GM12878 (cell line): Measurements from ENCODE around the gene ZCCHC3. TPM values are rescaled to one million over a fixed set of nuclear protein-coding genes. Genes with fewer than 3 reads are reported as not detected.

Experiments
- ATAC-seq: fragments of 200-7000 bp; cut with Tn5 transposase; 3 replicates; pipeline ENCODE4 v1.9.1; 2020; ENCODE audit warnings: mild to moderate bottlenecking, moderate library complexity
- BruUV-seq: library from RNA; stranded (reverse); fragments of 400-500 nt; replicated peaks from 2 replicates; lab custom pipeline; 2021; lab: Mats Ljungman, UMichigan
- CTCF ChIA-PET: fragments of 300-600 bp; sonication (Branson Sonifier 250); formaldehyde crosslinking; extraction: SDS; loops from one replicate; lab custom pipeline; 2021; ENCODE audit warnings: inconsistent platforms; lab: Yijun Ruan, JAX
- POLR2A ChIA-PET: fragments of 350-600 bp; formaldehyde crosslinking; extraction: SDS; loops from one replicate; lab custom pipeline; 2021; ENCODE audit warnings: inconsistent platforms; lab: Charles Lee
- RAD21 ChIA-PET: fragments of 300-600 bp; sonication (Branson Sonifier 250); formaldehyde crosslinking; loops from one replicate; lab custom pipeline; 2023; ENCODE audit warnings: antibody characterized with exemption; ENCODE audit not compliant: unreplicated experiment; lab: Charles Lee
- SMC1A ChIA-PET: fragments of 300-600 bp; sonication (Branson Sonifier 250); formaldehyde crosslinking; loops from one replicate; lab custom pipeline; 2023; ENCODE audit not compliant: unreplicated experiment, uncharacterized antibody; lab: Charles Lee
- DNase-seq: peaks from one replicate; pipeline ENCODE4 v3.0.0-alpha.2; 2011; ENCODE audit warnings: low read depth, low spot score
- FAIRE-seq: peaks from 3 replicates; lab custom pipeline; 2011; peaks lifted over from hg19 to GRCh38; lab: Jason Lieb, UNC
- H2AFZ ChIP-seq: 2 replicates; pipeline ENCODE4 v1.6.0; 2011; ENCODE audit warnings: low read depth, low read length, control low read depth; ENCODE audit not compliant: control insufficient read depth
- H3K27ac ChIP-seq: 2 replicates; pipeline ENCODE4 v1.5.1; 2011; ENCODE audit warnings: control low read depth; ENCODE audit not compliant: control insufficient read depth, insufficient read depth
- H3K27me3 ChIP-seq, 2 experiments: replicated peaks in 1 of 2; 2 replicates each; pipeline versions ENCODE4 v1.6.0 to v1.6.1; 2011; ENCODE audit warnings: low read length in 1 of 2; ENCODE audit not compliant: control insufficient read depth in 2 of 2, insufficient read depth in 2 of 2
- H3K36me3 ChIP-seq, 2 experiments: 2 replicates each; pipeline ENCODE4 v1.5.1; 2011; ENCODE audit warnings: low read length in 1 of 2; ENCODE audit not compliant: control insufficient read depth in 2 of 2, insufficient read depth in 2 of 2
- H3K4me1 ChIP-seq: 2 replicates; pipeline ENCODE4 v1.6.1; 2011; ENCODE audit warnings: mild to moderate bottlenecking, low read length, moderate library complexity, mixed read lengths; ENCODE audit not compliant: control insufficient read depth, insufficient read depth
- H3K4me2 ChIP-seq: 2 replicates; pipeline ENCODE4 v1.6.0; 2011; ENCODE audit warnings: control low read depth; ENCODE audit not compliant: control insufficient read depth, insufficient read depth
- H3K4me3 ChIP-seq: fragments of 200-600 bp; sonication (generic); 2 replicates; pipeline ENCODE4 v1.5.1; 2016
- H3K79me2 ChIP-seq: 2 replicates; pipeline ENCODE4 v1.6.0; 2011; ENCODE audit warnings: low read length; ENCODE audit not compliant: control insufficient read depth, insufficient read depth
- H3K9ac ChIP-seq: 2 replicates; pipeline ENCODE4 v1.8.0; 2011; ENCODE audit warnings: low read length, control low read depth, mixed read lengths; ENCODE audit not compliant: control insufficient read depth, insufficient read depth
- H3K9me3 ChIP-seq: replicated peaks from 3 replicates; pipeline ENCODE4 v1.5.1; 2011; ENCODE audit warnings: mild to moderate bottlenecking, low read length; ENCODE audit not compliant: control insufficient read depth, insufficient read depth
- H4K20me1 ChIP-seq: 2 replicates; pipeline ENCODE4 v1.6.0; 2011; ENCODE audit not compliant: control insufficient read depth, insufficient read depth
- CREB1 ChIP-seq: IDR thresholded peaks from 2 replicates; pipeline ENCODE4 v1.6.1; 2012; ENCODE audit warnings: low read depth, mild to moderate bottlenecking, inconsistent platforms
- EP300 ChIP-seq, 2 experiments: fragments of 150-350 bp in 1 of 2; IDR thresholded peaks; 2 replicates each; pipeline ENCODE4 v1.6.1; 2011 to 2012; ENCODE audit warnings: low read depth in 2 of 2, low read length in 2 of 2, borderline replicate concordance in 1 of 2, improper control_type of control experiment in 1 of 2, inconsistent platforms in 1 of 2; ENCODE audit not compliant: control insufficient read depth in 1 of 2
- JUND ChIP-seq: IDR thresholded peaks from 2 replicates; pipeline ENCODE4 v1.6.1; 2012; ENCODE audit warnings: low read depth, mild to moderate bottlenecking, low read length, improper control_type of control experiment, moderate library complexity
- NR2C1 ChIP-seq: fragments of 450-650 bp; IDR thresholded peaks from 2 replicates; pipeline ENCODE4 v1.6.1; 2017; ENCODE audit warnings: antibody characterized with exemption, mild to moderate bottlenecking, moderate library complexity
- NRF1 ChIP-seq: conservative IDR thresholded peaks from 2 replicates; pipeline ENCODE4 v1.6.1; 2011; ENCODE audit warnings: mild to moderate bottlenecking, low read depth, low read length, improper control_type of control experiment
- SIX5 ChIP-seq: IDR thresholded peaks from 2 replicates; pipeline ENCODE4 v1.6.1; 2011; ENCODE audit warnings: mild to moderate bottlenecking, low read depth, low read length, moderate library complexity; ENCODE audit not compliant: severe bottlenecking
- SP1 ChIP-seq: IDR thresholded peaks from one replicate; pipeline ENCODE4 v1.6.1; 2011; ENCODE audit warnings: low read depth, low read length
- WGBS: methylation state at CpG from one replicate; pipeline ENCODE4 v1.1.6; 2016; ENCODE audit warnings: low lambda C conversion rate; ENCODE audit not compliant: insufficient replicate concordance, insufficient coverage; ENCODE audit errors: missing lambda C conversion rate; 5-methylcytosine and 5-hydroxymethylcytosine counted together
- in situ Hi-C: fragments of 300-500 bp; cut with MboI; formaldehyde crosslinking; loops from 9 replicates; pipeline ENCODE4 v1.14.3; 2018; ENCODE audit warnings: mixed read lengths
- intact Hi-C: fragments of 100-400 bp; cut with micrococcal nuclease; formaldehyde crosslinking; loops from one replicate; pipeline ENCODE4 v1.14.2; 2022; ENCODE audit not compliant: unreplicated experiment
- polyA plus RNA-seq, 11 experiments: library from polyadenylated mRNA; depleted of rRNA in 4 of 11; unstranded in 6 of 11; stranded (reverse) in 5 of 11; fragments of >200 nt; fragmentation: Nextera tagmentation in 4 of 11; fragmentation: Illumina TruSeq in 1 of 11; extraction: Ambion mirVana in 4 of 11; extraction: Trizol in 1 of 11; gene quantifications; 1 replicate in 1 of 11; 2 replicates in 10 of 11; pipeline versions ENCODE4 v1.2.1 to v1.2.3, GENCODE V29; 2011 to 2016; ENCODE audit warnings: inconsistent platforms in 2 of 11, missing spikeins in 2 of 11, low read depth in 1 of 11
- total RNA-seq, 4 experiments: library from RNA; depleted of rRNA in 3 of 4; stranded (reverse); fragments of >200 nt in 3 of 4; fragmentation: Illumina TruSeq in 1 of 4; extraction: Trizol in 1 of 4; gene quantifications; 2 replicates each; pipeline versions ENCODE4 v1.2.1 to v1.2.3, GENCODE V29; 2013 to 2021
- TF ChIP-seq, protein P1 (sequence below): fragments of 450-650 bp; IDR thresholded peaks from 2 replicates; pipeline ENCODE4 v1.6.1; 2018; ENCODE audit warnings: mild to moderate bottlenecking, low read depth, moderate library complexity; ENCODE audit not compliant: partially characterized antibody
- TF ChIP-seq, protein P2 (sequence below): IDR thresholded peaks from 2 replicates; pipeline ENCODE4 v1.6.1; 2012; ENCODE audit warnings: improper control_type of control experiment, low read depth, low read length; ENCODE audit not compliant: insufficient replicate concordance

The ZCCHC3 gene
- total and polyA plus RNA-seq, 10 of the 15 experiments (the other 5 are each of a cell fraction or from before 2014, with no cell fraction given): 5.3 to 36.1 (median 17.2) TPM

DNA sequence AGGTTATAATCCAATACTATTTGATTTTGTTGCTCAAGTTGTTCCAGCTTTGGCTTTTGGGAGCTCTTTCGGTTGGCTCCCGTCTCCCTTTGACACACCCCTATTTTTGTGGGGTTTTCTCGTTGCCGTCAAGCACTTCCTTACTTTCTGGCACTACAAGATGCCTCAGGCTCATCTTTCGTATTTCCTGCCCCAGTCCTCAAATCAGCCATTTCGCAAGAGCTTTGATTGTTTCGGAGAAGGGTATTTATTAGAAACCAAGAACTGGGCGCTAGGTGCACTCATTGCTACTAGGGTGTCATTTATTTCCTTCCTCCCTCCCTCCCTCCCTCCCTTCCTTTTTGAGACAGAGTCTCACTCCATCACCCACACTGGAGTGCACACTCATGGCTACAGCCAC is 14.7 kb downstream of the ZCCHC3 start (continued):
- TF ChIP-seq, protein P1, sequence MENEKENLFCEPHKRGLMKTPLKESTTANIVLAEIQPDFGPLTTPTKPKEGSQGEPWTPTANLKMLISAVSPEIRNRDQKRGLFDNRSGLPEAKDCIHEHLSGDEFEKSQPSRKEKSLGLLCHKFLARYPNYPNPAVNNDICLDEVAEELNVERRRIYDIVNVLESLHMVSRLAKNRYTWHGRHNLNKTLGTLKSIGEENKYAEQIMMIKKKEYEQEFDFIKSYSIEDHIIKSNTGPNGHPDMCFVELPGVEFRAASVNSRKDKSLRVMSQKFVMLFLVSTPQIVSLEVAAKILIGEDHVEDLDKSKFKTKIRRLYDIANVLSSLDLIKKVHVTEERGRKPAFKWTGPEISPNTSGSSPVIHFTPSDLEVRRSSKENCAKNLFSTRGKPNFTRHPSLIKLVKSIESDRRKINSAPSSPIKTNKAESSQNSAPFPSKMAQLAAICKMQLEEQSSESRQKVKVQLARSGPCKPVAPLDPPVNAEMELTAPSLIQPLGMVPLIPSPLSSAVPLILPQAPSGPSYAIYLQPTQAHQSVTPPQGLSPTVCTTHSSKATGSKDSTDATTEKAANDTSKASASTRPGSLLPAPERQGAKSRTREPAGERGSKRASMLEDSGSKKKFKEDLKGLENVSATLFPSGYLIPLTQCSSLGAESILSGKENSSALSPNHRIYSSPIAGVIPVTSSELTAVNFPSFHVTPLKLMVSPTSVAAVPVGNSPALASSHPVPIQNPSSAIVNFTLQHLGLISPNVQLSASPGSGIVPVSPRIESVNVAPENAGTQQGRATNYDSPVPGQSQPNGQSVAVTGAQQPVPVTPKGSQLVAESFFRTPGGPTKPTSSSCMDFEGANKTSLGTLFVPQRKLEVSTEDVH: no peak

DNA sequence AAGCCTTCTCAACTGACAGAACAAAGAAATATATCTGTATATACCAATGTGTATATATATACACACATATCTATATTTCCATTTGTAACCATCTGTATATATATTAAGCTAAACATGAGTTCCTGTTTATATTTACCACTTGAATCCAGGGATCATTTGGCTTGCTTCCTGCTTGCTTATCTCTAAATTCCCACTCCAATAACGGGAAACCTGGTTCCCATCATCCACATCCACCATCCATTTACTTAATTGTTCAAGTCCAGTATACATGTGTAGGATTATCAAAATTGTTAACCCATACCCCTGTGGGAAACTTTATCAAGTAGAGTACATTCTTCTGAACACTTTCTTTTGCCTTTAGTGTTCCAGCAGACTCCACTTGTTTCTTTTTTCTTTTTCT is 15.5 kb downstream of the ZCCHC3 start:
- Histone ChIP-seq H3K4me1 (peaks cover 4% of the 10 kb centered on the region; the same call in 1 of the 2 replicates), H2AFZ (no peak overlapping the region), H3K4me2 (no peak overlapping the region), H3K36me3 (no peaks in the 10 kb centered on the region), H3K27me3 (no peaks in the 10 kb centered on the region), H4K20me1 (no peaks in the 10 kb centered on the region), H3K4me3 (no peak overlapping the region), H3K9ac (no peak overlapping the region), H3K79me2 (no peaks in the 10 kb centered on the region), H3K9me3 (no peaks in the 10 kb centered on the region), H3K27ac (no peak overlapping the region)
- BruUV-seq: no TSS peak
- DNase-seq (no peak), ATAC-seq (no peak), FAIRE-seq (no peak)
- ChIA-PET SMC1A (interaction anchor here (0.9 to 2.5 kb wide), 3 partner anchors 9 to 14 kb away, joined by 3 to 8 read pairs (median 4); partner anchors contain the start of gene SOX12), POLR2A (no interaction called here), CTCF (no interaction called here), RAD21 (no interaction called here)
- TF ChIP-seq EP300 (IDR thresholded peaks at IDR 0.05; ENCODE audit: borderline replicate concordance in 1 of 2, control insufficient read depth in 1 of 2, low read depth in 2 of 2, low read length in 2 of 2) (no peak), SIX5 (no peak), SP1 (no peak), NRF1 (no peak), NR2C1 (no peak), JUND (no peak), CREB1 (no peak)
- TF ChIP-seq, protein P2, sequence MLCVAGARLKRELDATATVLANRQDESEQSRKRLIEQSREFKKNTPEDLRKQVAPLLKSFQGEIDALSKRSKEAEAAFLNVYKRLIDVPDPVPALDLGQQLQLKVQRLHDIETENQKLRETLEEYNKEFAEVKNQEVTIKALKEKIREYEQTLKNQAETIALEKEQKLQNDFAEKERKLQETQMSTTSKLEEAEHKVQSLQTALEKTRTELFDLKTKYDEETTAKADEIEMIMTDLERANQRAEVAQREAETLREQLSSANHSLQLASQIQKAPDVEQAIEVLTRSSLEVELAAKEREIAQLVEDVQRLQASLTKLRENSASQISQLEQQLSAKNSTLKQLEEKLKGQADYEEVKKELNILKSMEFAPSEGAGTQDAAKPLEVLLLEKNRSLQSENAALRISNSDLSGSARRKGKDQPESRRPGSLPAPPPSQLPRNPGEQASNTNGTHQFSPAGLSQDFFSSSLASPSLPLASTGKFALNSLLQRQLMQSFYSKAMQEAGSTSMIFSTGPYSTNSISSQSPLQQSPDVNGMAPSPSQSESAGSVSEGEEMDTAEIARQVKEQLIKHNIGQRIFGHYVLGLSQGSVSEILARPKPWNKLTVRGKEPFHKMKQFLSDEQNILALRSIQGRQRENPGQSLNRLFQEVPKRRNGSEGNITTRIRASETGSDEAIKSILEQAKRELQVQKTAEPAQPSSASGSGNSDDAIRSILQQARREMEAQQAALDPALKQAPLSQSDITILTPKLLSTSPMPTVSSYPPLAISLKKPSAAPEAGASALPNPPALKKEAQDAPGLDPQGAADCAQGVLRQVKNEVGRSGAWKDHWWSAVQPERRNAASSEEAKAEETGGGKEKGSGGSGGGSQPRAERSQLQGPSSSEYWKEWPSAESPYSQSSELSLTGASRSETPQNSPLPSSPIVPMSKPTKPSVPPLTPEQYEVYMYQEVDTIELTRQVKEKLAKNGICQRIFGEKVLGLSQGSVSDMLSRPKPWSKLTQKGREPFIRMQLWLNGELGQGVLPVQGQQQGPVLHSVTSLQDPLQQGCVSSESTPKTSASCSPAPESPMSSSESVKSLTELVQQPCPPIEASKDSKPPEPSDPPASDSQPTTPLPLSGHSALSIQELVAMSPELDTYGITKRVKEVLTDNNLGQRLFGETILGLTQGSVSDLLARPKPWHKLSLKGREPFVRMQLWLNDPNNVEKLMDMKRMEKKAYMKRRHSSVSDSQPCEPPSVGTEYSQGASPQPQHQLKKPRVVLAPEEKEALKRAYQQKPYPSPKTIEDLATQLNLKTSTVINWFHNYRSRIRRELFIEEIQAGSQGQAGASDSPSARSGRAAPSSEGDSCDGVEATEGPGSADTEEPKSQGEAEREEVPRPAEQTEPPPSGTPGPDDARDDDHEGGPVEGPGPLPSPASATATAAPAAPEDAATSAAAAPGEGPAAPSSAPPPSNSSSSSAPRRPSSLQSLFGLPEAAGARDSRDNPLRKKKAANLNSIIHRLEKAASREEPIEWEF: no peak
- WGBS: 47% methylated on average over 1 of the region's 1 CpG
- in situ Hi-C loops: no loop called here
- intact Hi-C loops: no loop called here
